Endometrium (tissue), 2 donors: ENCODE data around the gene MAP3K7.
"Not testable (repeated sequence)": the region's sequence is repeated elsewhere in the genome, so short reads cannot be mapped to it uniquely, and the experiment has no call there.

Experiments
- FAIRE-seq: peaks from 2 replicates; lab custom pipeline; 2012; peaks lifted over from hg19 to GRCh38; lab: Jason Lieb, UNC
- donor health status: control.
- donor health status: control.

The MAP3K7 gene

DNA sequence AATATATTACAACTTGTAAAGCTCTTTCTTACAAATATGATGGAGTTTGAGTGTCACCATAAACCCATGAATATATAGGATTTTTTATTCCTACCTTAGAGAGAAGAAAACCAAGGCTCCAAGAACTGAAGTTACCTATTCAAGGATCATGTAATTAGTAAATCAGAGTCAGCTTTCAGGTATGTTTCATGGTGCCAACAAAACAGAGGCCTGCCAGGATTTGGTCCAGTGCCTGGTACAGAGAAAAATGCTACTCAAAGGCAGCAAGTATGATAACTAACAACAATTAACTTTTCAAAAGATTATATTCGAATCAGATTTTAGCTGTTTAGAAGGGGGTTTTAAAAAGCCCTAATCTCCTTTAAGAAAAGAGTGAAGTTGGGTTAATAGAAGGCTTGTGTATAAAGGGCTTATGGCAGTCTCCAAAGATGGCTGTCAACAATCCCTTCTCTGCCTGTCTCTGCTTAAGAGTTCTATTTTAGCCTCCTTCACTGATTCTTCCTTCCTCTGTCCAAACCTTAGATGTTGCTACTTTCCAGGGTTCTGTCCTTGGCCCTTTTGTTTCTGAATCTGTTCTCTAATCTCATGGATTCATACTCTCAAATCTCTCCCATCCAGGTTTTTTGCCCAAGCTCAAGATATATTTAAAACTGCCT lies 7.8 kb downstream of the MAP3K7 start:
- FAIRE-seq, result no peak

DNA sequence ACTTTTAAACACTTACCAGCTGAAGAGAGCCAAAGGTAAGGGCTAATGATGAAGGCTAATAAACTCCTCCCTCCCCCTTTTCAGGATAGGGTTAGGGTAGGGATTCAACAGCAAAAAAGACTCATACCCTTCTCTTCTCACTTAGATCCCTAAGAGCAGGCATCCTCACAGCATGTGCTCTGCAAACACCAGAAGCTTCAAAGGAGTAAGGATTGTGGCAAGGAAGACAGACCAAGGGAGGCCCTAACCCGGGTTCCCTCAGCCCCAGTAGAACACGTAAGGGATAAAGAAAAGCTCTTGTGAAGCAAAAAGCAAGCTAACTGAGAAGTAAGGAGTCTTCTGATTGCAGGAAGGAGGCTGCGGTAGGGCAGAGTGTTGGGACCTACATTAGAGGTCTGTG lies 11.6 kb downstream of the MAP3K7 start:
- no peak for FAIRE-seq

DNA sequence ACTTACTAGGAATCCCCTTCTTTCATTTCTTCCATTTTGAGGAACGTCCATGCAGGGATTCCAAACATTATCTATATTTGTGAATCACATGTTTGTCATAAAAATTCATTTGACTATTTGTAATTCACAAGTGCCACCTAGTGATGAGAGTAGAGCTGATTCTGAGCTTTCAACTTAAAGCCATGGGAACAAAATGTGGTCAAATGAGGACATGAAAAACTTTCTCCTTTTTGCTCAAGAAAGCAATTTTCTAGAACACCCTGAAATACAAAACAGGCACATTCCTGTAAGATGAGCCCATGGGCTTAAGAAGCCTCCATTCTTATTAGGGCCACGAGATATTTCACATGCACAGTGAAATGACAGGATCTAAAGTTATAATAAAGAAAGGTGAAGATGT lies 12.3 kb downstream of the MAP3K7 start:
- no peak for FAIRE-seq

DNA sequence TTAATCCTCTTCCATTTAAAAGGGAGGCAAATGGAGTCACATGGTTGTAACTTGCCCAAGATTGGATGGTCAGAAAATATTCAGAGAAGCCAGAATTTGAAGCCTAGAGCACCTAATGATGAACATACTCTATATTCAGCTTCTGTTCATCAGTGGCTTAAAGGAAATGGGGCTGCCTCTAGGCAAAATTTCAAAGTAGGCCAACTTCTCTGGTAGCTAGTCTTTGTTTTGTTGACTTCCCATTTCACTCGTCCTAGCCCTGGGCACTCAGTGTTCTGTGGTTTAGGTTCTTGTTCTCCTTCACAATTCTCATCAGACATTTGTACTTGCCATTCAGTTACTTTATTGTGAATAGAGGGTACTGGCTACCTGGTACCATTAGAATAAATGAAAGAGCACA lies 13.2 kb downstream of the MAP3K7 start:
- no peak for FAIRE-seq

DNA sequence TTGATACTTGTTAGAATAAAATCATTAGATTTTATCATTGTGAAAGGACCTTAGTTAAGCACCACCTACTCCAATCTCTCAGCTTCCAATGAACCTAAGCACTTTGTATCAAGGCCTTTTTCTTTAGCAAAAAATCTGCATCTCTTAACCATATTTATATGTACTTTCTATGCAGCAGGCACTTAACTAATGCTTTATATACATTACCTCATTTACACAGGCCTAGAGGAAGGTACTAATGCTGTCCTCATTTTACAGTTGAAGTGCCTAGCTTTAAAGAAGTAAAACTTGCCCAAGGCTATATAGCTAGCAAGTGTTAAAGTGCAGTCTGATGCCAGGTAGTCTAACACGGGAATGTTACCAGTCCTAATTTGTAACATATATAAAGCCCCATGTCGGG lies 14.0 kb downstream of the MAP3K7 start:
- FAIRE-seq, result no peak

DNA sequence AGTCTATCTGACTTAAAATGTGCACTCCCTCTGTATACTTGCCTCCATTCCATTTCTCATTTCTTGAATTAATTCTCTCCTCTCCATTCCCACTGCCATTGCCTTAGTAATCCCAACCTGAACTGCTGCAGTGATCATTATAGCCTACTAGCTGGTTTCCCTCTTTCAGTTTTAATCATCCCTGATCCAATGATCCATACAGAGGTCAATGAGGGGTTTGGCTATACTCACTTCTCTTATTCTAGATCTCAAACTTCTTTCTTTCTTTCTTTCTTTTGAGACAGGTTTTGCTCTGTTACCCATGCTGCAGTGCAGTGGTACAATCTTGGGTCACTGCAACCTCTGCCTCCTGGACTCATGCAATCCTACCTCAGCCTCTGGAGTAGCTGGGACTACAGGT lies 17.6 kb downstream of the MAP3K7 start:
- no peak for FAIRE-seq

DNA sequence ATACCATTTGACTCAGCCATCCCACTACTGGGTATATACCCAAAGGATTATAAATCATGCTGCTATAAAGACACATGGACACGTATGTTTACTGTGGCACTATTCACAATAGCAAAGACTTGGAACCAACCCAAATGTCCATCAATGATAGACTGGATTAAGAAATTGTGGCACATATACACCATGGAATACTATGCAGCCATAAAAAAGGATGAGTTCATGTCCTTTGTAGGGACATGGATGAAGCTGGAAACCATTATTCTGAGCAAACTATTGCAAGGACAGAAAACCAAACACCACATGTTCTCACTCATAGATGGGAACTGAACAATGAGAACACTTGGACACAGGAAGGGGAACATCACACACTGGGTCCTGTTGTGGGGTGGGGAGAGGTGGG lies 19.2 kb downstream of the MAP3K7 start:
- not testable (repeated sequence) for FAIRE-seq

DNA sequence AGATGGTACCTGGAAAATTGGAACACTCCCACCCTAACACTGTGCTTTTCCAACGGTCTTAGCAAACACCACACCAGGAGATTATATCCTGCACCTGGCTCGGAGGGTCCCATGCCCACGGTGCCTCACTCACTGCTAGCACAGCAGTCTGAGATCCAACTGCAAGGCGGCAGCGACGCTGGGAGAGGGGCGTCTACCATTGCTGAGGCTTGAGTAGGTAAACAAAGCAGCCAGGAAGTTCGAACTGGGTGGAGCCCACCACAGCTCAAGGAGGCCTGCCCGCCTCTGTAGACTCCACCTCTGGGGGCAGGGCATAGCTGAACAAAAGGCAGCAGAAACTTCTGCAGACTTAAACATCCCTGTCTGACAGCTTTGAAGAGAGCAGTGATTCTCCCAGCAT lies 24.5 kb downstream of the MAP3K7 start:
- not testable (repeated sequence) for FAIRE-seq

DNA sequence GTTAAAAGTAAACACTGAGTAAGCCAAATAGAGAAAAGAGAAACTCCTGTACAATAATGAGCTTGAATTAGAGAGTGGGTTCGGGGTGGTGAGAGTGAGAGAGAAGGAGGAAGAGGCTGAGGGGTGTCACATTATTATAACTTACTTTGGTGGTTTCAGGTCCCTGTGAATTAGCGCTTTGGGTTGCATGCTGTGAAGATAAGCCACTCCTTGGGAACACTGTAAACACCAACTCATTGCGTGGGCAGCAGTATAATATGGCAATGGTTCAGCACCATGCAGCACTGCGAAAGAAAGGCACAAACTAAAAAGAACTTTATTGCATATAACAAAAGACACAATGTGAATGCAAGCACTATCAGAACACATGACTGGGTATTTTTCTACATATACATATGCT lies 26.9 kb downstream of the MAP3K7 start:
- no peak for FAIRE-seq

DNA sequence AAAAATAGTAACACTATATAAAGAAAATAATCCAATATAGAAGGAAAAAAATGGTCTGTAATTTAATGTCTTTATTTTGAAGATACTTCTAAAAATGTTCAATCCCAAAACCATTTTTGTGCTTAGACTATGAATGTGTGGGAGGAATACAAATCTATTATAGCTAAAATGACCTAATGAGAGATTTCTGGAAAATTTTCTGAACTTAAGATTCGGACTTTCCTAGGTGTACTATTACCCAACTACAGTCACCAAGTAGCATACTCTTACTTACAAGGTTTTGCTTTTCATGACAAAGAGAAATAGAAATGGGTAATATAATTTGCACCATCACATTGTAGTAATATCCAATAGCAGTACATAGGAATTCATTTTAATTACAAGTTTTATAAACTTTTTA lies 29.9 kb downstream of the MAP3K7 start:
- FAIRE-seq, result no peak

DNA sequence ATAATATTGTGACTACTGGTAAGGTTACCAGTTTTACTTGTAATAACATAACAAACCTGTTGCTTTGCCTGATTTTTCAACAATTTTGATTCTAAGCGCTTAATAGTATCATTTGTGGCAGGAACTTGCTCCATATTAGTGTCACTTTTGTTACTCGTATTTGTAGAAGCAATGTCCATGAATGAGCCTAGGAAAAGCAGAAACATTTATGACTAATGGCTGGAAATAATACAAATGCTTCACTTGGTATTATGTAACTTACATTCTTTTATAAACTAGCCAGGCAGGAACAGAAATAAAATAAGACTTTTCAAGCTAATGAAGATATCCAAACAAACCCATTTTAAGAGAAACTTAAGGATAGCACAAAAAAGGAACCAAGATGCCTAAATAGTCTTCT lies 38.9 kb downstream of the MAP3K7 start:
- FAIRE-seq, result no peak

DNA sequence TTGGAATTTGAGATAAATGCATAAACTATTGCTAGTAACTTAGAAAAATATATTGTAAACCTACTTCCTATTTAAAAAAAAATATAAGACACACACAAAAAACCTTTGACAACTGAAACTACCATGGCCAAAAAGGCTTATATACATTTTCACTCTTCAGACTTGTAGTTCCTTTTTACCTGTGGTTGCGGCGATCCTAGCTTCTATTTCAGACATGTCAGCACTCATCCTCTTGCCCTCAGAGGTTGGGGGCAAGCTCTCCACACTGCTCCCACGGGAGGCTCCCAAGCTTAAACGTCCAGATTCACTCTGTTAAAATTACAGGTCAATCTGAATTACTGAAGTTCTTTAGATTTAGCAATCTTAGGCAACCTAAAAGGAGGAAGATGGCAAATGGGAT lies 39.8 kb downstream of the MAP3K7 start:
- no peak for FAIRE-seq

DNA sequence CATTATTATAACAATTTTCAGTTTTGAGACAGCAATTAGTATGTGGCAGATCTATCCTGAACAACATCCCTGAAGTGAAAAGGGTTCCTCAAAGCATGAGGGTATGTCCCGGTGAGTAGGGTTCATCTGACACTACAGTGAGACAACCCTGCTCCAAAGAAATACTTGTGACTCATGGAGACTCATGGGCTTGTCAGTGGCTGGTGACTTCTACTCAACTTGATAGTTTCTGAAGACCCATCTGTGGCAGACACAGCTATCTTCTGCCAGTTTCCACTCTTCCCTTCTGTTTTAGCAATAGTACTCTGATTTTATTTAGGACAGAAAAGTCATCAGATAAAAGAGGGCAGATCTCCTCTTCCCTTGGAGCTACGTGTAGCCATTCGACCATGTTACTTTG lies 41.4 kb downstream of the MAP3K7 start:
- no peak for FAIRE-seq

DNA sequence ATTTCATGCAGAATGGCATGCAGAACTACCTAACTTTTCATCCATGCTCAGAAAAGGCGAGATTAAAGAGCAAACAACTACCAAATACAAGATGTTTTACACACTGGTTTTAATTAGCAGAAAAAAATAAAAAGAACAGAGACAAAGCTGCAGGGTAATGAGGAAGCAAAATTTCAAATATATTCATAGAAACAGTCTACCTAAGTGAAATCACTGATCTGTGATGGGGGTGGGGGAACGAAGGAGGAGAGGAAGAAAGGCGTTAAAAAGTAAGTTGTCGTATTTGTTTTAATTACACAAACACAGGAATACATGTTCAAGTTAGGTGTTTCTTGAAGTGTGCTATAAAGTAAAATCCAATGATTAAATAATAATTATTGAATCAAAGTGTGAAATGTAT lies 42.1 kb downstream of the MAP3K7 start:
- no peak for FAIRE-seq

DNA sequence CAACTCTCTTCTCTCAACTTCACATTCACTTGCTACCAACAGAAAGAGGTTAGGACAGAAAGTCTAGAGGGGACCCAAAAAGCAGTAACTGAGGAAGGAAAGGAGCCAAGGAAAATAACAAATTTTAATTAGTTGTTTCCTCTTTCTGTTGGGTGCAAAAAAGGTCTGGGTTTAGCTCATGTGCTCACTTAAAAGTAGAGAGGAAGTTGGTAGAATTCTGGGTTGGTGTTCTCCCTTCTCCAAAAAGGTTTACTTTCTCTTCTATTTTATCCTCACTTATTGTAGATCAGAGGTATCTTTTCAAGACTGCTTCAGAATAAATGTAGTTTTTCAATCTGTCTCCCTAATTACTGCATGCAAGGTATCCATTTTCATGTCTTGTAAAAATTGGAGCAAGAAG lies 42.8 kb downstream of the MAP3K7 start:
- FAIRE-seq, result no peak

DNA sequence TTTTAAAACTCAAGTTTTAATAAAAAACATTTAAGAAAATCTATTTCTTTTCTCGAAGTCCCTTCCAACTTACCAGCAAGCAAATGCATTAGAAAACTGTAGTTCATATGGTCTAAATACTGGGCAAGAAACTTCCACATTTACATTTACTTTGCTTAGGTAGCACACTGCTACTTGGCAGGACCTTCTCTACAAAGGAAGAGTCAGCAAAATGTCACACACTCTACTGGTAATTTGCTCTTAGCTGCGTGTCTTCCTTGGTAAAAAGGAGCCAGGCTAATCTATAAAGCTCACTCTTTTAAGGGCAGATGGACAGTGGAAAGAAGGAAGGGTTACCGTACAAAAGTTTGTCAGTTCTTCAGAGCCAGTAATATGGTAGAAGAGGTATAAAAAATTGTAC lies 45.7 kb downstream of the MAP3K7 start:
- no peak for FAIRE-seq

DNA sequence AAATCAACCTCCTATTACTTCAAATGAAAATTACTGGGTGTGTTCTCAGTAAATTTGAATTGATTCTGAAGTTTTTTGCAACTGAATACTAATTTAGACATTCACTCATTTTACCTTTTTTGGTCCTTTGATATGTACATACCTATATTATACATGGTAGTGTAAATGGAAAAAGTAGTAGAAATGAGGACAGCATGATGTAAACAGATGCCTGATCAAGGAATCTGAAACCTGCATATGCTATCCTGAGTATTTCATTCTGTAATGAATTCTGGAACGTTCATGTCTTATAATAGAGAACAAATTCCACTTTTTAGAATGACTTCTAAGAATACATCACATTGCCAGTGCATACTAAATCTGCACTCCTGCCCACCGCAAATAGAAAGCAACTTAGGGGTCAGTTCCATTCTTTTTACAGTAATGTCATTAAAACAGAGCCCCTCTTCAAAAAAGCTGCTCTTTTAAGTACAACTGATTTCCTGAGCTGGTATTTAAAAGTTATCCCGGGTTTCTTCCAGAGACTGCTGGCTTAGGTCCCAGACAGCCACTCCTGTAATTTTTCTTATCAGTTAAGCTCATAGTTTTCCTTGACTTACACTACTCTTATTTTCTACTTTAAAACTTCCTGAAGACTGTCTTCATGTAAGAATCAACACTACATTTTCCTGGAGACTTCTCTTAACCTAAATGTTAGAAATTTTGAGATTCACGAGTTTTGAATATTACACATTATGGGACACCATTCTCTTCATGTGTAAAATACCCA lies 48.4 kb downstream of the MAP3K7 start:
- FAIRE-seq, result no peak

DNA sequence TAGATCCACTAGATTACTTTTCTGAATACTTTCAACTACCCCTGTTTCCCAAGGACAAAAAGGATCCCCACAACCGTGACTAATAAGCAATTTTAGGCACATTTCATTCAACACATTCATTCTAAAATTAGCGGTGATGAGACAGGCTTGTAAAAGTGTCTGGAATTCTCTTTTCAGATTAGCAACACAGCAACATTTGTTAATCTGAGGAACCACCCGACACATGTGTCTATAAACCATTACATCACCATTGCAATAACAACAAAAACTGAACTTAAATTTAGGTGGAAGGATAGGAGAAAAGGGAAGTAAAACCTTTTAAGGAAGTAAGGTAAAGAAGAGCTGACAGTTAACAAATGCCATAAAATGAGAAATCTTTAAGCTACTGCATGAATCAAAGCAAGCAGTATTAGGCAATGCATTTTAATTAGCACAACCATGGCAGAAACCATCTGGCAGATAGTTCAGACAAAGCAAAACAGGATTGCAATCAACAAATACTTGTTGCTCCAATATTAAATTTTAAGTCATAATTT lies 49.1 kb downstream of the MAP3K7 start:
- no peak for FAIRE-seq

DNA sequence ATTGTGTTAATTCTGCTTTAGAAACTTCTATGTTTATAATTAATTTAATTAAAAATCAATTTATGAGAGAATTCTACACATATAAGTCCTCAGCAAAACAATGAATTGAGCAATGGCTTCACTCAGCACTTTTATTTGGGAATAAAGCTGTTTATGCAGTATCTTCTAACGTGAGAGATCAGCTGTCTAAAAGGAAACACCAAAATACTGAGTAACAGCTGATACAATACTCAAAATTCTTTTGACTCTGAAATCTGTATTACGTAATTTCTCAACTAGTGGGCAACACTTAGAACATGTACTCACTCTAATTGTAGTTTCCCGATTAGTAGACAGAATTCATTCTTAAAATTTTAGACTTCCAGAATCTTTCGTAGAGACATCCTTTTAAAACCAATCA lies 49.8 kb downstream of the MAP3K7 start:
- FAIRE-seq, result no peak

DNA sequence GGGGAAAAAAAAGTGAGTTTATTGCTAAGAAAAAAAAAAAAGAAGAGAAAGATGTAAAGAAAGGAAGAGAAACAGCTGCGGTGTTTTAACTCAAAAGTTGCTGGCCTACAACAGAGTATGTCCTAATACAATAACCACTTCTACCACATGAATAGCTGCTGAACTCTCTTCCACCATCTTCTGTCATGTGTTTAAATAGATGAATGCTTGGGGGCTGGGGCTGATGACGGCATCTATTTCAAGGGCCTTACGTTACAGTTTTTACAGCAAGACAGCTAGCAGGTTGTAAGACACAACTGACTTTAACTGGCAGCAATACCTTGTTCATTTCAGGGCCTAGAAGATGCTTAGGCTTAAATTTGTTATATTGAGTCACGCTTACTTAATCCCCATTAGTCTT lies 50.4 kb downstream of the MAP3K7 start:
- no peak for FAIRE-seq

DNA sequence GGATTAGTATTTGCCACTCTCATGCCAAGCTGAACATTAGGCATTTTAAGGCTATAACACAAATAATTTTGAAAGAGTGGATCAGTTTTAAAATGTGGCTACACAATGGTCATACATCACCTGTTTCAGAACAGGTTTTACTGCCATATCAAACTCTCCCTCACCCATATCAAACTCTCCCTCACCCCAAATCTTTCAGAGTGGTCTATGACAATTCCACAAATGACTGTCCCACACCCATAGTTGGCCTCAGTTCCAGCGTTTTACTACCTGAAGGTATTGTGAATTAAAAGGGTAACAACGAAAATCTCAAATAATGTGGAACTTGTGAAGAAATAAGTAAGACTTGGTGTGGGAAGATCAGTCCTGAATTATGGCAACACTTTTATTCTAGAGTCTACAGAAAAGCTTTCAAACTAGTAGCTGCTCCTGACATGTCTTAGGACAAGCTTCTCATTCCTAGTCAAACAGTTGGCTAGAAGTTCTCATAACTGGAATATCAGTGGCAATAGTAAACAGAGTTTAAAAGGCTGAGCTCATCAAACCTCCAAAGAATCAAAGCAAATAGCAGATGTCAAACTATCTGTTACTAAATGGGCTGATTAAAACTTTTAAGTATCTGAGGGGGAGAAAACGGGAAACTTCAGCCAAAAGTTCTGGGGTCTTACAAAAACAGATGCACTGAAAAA lies 52.4 kb downstream of the MAP3K7 start:
- FAIRE-seq, result no peak

DNA sequence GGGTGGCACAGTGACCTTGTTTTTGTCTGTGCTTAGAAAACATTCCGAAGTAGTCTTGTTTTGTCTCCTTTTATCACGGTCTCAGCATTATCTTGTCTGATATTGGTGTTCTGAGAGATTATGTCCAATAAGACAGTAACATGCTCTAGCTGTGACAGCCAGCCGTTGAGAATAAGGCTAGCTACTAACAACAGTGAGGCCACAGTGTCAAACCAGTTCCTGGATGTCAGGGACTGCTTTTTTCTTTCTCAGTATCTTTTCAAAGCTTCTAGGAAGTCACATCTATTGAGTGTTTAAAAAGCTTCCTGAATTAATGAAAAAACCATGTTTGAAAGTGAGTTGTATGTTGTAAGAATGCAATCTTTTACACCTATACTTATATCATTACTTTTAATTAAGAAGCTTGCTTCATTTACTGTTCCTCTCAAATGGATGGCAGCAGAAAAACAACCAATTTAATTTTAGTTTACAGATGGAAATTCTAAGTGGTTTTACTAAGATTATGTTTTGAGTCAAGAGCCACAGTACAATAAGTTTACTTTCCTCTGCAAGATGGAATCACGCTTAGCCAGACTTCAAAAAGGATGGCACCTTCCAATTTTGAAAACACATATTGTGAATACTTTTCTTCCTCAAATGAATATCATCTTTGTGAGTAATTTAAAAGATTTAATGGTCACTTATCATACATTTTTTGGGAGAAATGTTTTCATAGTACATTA lies 53.1 kb downstream of the MAP3K7 start:
- FAIRE-seq, result no peak

DNA sequence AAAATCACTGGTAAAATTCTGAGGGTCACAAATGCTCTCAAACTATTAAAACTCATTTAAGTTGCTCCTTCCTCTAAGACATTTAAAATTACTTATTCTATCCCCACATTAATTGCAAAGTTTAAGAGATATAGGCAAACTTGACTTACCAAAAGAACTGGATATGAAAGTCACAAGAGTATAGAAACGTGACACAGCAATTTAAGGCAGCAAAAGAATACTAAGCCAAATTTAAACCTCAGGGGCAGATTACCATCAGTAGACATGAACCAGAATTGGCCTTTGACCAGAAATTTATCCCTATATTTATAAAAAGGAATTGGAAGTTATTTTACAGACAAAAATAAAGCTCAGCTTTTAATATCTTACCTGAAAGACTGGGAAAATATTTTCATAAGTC lies 56.0 kb downstream of the MAP3K7 start:
- FAIRE-seq, result no peak
